SK-N-MC (cell line): ENCODE measurements around the gene SLC35D2.

Experiments used
- DNase-seq: peaks from one replicate; pipeline ENCODE4 v3.0.0-alpha.2; 2011; ENCODE audit warnings: low read depth, low spot score
- H3K27ac ChIP-seq: fragments of 200-600 bp; sonication (generic); 2 replicates; pipeline ENCODE4 v1.5.1; 2016; ENCODE audit warnings: mixed run types
- H3K36me3 ChIP-seq: fragments of 200-600 bp; sonication (generic); 2 replicates; pipeline ENCODE4 v1.6.1; 2017; ENCODE audit warnings: antibody characterized with exemption, low read length, mixed read lengths; ENCODE audit not compliant: insufficient read depth
- H3K4me3 ChIP-seq: fragments of 200-600 bp; sonication (generic); 2 replicates; pipeline ENCODE4 v1.5.1; 2016
- H3K9ac ChIP-seq: fragments of 200-600 bp; sonication (generic); 2 replicates; pipeline ENCODE4 v1.8.0; 2017; ENCODE audit warnings: mixed run types, mixed read lengths; ENCODE audit not compliant: insufficient read length
- H3K9me3 ChIP-seq: fragments of 200-600 bp; sonication (generic); 2 replicates; pipeline ENCODE4 v1.6.1; 2017; ENCODE audit warnings: low read depth, mild to moderate bottlenecking, antibody characterized with exemption, low read length, moderate library complexity, mixed read lengths
- EZH2 ChIP-seq: fragments of 200-600 bp; sonication (generic); IDR thresholded peaks from one replicate; pipeline ENCODE4 v1.6.1; 2017; ENCODE audit warnings: antibody characterized with exemption
- FOXP2 ChIP-seq: optimal IDR thresholded peaks from 2 replicates; pipeline ENCODE3; 2011; ENCODE audit warnings: mild to moderate bottlenecking, moderate library complexity; ENCODE audit not compliant: insufficient read depth; ENCODE audit errors: extremely low read length, control extremely low read depth
- POLR2AphosphoS5 ChIP-seq: IDR thresholded peaks from 2 replicates; pipeline ENCODE4 v1.6.1; 2012; ENCODE audit warnings: mild to moderate bottlenecking, low read depth, low read length, borderline replicate concordance

SLC35D2 gene

GRCh38 chr9:96348261-96348660 is 35.2 kb downstream of the SLC35D2 start:
- Histone ChIP-seq H3K27ac (no peak overlapping the region), H3K9ac (no peak overlapping the region), H3K36me3 (0 out of 2 replicates have a peak, but pooled peaks cover 3% of the 10 kb centered on the region), H3K4me3 (no peak overlapping the region), H3K9me3 (no peaks in the 10 kb centered on the region; the same call in 1 of the 2 replicates)
- DNase-seq: no peak
- no peak for TF ChIP-seq EZH2
- no peak for TF ChIP-seq FOXP2
- no peak for TF ChIP-seq POLR2AphosphoS5

GRCh38 chr9:96345551-96345950 is 38.0 kb downstream of the SLC35D2 start:
- no peaks in the 10 kb centered on the region for H3K36me3 ChIP-seq
- TF ChIP-seq FOXP2 (no peak), EZH2 (no peak), POLR2AphosphoS5 (no peak)
- no peak overlapping the region for H3K4me3 ChIP-seq
- H3K27ac ChIP-seq: no peak overlapping the region
- no peak for DNase-seq
- H3K9ac ChIP-seq: no peak overlapping the region
- H3K9me3 ChIP-seq: no peaks in the 10 kb centered on the region

DNA sequence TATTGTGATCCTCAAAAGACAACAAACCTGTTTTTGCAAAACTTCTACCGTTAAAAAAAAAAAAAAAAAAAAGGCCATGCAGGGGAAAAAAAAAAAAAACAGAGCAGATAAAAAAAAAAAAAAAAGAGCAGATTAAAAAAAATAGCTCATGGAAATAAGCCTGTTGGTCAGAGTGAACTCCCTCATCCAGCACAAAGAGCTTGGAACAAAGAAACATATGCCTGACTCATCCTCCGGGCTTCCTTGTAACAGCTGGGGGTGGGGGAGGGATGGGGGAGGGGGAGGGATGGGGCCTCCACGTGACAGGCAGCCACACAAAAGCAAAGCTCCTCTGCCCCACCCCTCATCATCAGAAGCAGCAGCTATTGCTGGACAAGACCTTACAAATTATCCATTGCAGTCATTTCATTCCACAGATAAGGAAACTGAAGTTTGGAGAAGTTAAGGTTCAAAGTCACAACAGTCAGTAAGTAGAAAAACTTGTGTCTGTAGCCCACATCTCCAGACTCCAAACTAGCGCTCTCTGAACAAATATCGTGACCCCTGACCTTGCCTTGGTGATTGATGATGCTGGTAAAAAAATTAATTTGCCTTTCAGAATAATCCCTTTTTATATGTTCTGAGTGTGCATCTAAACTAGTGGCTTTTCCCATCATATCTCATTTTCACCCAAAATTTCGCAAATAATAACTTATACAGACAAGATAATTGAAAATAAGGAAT is 38.9 kb downstream of the SLC35D2 start:
- TF ChIP-seq EZH2: no peak
- no peak for TF ChIP-seq POLR2AphosphoS5
- TF ChIP-seq FOXP2: no peak
- Histone ChIP-seq H3K36me3 (no peaks in the 10 kb centered on the region), H3K9me3 (no peaks in the 10 kb centered on the region), H3K4me3 (no peak overlapping the region), H3K27ac (peak overlapping the region; percentile 81; the same call in 1 of the 2 replicates), H3K9ac (no peak overlapping the region)
- no peak for DNase-seq

DNA sequence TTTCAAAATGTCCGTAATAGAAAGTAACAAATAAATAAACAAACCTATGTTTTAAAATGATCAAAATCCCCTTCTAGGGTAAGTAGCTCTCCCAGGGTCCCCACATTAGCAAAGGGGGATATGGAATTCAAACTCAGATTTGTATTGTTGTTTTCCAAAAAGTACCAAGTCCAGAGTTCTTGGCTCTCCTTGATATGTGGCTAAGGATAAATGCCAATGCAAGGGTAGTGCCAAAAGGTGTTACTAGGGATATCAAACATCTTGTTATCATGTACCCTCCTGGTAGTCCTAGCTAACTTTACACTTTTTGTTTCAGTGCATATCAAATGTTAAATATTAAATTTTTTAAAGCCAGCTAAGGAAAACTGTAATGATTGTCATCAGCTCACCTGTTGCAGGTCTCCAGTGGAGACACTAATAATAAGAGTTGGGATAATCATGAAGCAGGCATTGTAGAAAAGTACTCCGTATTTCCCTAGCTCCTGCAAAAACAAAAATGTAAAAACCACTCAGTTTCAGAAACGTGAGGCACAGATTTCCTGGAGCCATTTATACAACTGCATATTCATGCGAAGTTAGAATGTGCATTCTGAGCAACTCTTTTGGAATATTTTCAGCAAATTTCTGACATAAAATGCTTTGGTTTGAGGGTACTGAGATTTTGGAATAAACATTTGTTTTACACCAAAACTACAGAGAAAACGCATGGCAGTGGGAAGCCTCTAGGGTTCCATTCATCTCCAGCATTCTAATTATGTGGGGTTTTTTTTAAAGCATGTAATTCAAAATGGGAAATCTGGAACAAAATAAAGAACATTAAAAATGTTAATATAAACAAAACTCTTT is 39.8 kb downstream of the SLC35D2 start:
- no peak for DNase-seq
- peak overlapping the region; percentile 81; the same call in 1 of the 2 replicates for H3K27ac ChIP-seq

DNA sequence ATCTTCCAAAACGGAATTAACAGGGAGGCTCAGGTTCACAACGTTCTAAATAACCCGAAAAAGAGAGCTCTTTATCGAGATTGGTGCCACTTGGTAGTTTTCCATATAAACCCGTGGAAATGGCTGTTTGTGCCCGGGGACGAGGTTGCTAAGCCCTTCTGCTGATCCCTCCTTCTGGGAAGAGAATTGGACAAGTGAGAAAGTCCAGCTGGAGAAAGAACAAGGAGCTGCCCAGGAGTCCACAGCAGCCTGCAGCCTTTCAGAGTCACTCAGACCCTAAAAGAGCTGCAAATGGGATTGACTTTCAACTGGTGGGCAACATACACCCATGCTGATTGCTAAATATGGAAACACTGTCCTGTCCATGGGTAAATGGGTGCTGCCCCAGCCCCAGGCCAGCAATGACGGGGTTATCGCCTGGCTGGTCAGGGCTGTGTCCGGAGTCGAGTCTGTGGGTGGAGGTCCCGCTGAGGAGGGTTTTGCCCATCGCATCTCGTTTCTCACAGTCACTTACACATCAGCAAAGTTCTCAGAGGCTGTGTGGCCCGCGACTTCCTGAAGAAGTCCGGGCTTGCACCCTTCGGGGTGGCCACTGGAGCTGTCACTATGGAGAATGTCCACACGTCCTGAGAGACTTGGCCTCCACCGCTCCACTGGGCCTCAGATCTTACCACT is 40.8 kb downstream of the SLC35D2 start:
- TF ChIP-seq EZH2 (no peak), FOXP2 (no peak), POLR2AphosphoS5 (no peak)
- Histone ChIP-seq H3K9me3 (no peaks in the 10 kb centered on the region), H3K36me3 (no peaks in the 10 kb centered on the region), H3K27ac (no peak overlapping the region), H3K4me3 (no peak overlapping the region), H3K9ac (no peak overlapping the region)
- DNase-seq: no peak

More for the DNA sequence above, 39.8 kb downstream of the SLC35D2 start:
- TF ChIP-seq POLR2AphosphoS5 (no peak), FOXP2 (no peak), EZH2 (no peak)
- no peak overlapping the region for H3K4me3 ChIP-seq
- no peaks in the 10 kb centered on the region for H3K36me3 ChIP-seq
- H3K9me3 ChIP-seq: no peaks in the 10 kb centered on the region
- peak overlapping the region; percentile 19 for H3K9ac ChIP-seq

GRCh38 chr9:96340707-96341106 is 42.8 kb downstream of the SLC35D2 start:
- no peak overlapping the region for H3K27ac ChIP-seq
- no peak overlapping the region for H3K4me3 ChIP-seq
- no peak for DNase-seq
- no peak overlapping the region for H3K9ac ChIP-seq
- no peaks in the 10 kb centered on the region for H3K36me3 ChIP-seq
- H3K9me3 ChIP-seq: no peaks in the 10 kb centered on the region
- TF ChIP-seq EZH2 (no peak), FOXP2 (no peak), POLR2AphosphoS5 (no peak)

DNA sequence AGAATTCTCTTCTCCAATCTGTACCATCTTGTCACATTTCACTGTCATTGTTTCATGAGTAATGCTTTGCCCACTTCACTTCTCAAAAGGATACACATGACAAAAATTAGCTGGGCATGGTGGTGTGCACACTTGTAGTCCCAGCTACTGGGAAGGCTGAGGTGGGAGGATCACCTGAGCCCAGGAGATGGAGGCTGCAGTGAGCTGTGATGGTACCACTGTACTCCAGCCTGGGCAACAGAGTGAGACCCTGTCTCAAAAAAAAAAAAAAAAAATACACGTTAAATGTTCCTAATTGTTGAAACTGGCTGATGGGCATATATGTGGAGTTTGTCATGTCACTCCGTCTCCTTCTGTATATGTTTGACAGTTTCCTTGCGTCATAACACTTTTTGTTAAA is 45.2 kb downstream of the SLC35D2 start:
- Histone ChIP-seq H3K9me3 (no peaks in the 10 kb centered on the region), H3K27ac (no peak overlapping the region), H3K36me3 (no peaks in the 10 kb centered on the region), H3K4me3 (no peak overlapping the region), H3K9ac (no peak overlapping the region)
- no peak for DNase-seq
- TF ChIP-seq EZH2: no peak
- no peak for TF ChIP-seq POLR2AphosphoS5
- TF ChIP-seq FOXP2: no peak

GRCh38 chr9:96333958-96334357 is 49.6 kb downstream of the SLC35D2 start:
- Histone ChIP-seq H3K9ac (no peak overlapping the region), H3K9me3 (no peaks in the 10 kb centered on the region), H3K27ac (no peak overlapping the region), H3K4me3 (no peak overlapping the region), H3K36me3 (no peaks in the 10 kb centered on the region)
- TF ChIP-seq FOXP2 (no peak), EZH2 (no peak), POLR2AphosphoS5 (no peak)
- no peak for DNase-seq
